SHP77 (cell line): ENCODE results near the gene MAPK8.

Source experiments
- DNase-seq, 2 experiments: peaks; one replicate each; lab custom pipeline; 2025; lab: John Stamatoyannopoulos, UW

The MAPK8 gene

GRCh38 chr10:48292616-48293015, 13.9 kb upstream of the MAPK8 start:
- no peak for DNase-seq

GRCh38 chr10:48294431-48294830, 12.0 kb upstream of the MAPK8 start:
- DNase-seq, result no peak

- DNase-seq, result no peak
Measured at GRCh38 chr10:48296576-48297098, 9.8 kb upstream of the MAPK8 start.

GRCh38 chr10:48299066-48299465, 7.4 kb upstream of the MAPK8 start:
- no peak for DNase-seq

- DNase-seq, result no peak
Measured at GRCh38 chr10:48299692-48300091, 6.8 kb upstream of the MAPK8 start.

- no peak for DNase-seq
Measured at GRCh38 chr10:48300556-48300955, 5.9 kb upstream of the MAPK8 start.

DNA sequence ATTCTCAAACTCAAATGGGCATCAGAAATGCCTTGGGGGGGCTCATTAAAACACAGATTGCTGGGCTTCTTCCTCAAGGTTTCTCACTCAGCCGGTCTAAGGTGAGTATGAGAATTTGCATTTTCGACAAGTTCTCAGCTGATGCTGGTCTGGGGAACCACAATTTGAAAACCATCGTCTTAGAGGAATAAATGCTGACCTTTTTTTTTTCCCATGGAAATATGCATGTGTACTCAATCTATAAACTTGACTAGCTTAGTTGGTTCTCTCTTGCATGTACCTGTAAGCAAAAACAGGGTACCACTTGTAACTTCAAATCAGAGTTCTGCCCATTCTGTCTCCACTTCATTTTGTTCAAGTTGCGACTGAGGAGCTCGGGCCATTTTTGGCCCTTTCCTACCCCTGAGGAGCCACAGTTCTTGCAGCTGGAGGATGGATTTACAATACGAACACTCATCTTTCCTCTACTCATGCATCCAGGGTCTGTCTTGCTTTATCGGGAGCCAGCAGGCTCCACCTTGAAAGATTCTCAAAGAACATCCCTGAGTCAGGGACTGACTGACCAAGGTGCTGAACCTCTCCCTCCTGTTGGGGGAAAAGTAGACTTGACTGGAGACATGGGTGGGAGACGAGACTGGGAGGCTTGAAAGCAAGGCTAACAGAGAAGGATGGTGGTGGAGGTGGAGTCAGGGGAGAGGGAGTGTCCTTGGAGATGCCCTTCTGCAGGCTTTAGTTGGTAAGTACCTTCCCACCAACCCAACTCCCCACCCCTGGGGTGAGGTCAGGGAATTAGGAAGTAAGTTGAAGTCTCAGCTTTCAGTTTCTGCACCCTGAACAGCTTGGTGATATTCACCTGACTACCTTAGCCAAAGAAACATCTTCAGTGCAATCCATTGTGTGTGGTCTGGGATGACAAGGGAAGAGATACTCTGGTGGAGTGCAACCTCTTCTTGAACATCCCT, 3.7 kb upstream of the MAPK8 start:
- DNase-seq, result no peak

DNA sequence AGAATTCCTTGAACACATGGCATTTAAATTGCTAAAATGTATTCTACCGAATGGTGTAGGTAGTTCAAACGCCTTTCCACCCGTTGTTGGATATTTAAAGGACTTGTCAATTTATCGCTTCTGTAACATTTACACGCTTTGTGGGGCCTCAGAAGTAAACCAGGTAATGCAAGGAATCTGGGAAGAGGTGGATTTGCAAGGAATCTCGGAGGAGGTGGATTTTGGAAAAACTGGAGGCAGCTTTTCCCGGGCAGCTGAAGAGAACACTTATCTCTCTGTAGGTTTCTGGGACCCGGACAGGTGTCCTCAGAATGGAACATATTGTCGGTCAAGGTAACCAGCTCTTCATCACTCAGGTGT, 592 bp upstream of the MAPK8 start:
- no peak for DNase-seq

DNA sequence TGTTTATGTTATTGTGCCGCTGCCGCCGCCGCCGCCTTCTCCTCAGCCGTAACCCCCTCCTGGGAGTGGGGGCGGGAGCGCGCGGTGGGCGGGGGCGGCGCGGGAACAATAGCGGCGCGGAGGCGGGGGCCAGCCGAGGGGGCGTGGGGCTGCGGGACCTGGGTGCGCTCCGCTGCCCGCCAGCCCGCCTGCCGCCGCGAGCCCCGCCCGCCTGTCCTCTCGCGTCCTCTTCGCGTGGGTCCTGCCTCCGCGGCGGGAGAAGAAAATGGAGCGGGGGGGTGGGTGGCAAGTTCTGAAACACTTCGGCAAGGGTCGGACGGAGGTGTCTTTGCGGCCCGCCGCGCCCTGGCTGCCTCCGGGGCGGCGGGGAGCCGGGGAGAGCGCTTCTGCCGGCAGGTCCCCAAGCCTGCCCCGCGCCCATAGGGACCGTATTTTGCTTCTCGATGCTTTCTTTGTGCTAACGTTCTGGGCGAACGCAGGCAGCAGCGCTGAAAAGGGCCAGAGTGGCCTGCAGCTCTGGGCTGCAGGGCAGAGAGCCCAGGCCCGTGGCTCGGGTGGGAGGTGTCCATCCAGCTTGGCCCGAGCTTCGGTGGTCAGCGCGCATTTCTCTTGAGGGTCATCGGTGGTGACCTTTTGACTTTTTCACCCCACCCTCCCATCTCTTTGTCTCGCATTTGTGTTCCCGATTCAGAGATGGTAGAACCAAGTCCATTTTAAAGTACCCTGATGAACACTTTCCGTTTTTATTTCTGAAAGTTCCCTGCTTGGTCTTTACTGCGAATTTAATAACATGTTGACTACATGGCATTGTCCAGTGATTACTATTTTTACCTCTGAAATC, 613 bp downstream of the MAPK8 start:
- peak in 1 of 2 experiments; percentile 17 for DNase-seq

DNA sequence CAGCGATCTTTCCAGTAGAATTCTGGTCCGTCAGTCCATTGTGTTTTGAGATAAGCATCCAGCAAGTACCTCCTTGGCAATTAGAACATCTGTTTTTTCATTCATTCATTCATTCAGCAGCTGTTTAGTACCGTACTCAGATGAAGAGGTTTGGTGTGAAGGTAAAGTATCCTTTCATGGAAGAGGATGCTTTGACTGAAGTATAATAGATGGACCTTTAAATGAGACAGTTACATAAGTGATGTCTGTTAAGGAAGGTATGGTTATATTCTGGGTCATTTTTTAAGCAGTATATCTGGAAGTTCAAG, 1.2 kb downstream of the MAPK8 start:
- no peak for DNase-seq

DNA sequence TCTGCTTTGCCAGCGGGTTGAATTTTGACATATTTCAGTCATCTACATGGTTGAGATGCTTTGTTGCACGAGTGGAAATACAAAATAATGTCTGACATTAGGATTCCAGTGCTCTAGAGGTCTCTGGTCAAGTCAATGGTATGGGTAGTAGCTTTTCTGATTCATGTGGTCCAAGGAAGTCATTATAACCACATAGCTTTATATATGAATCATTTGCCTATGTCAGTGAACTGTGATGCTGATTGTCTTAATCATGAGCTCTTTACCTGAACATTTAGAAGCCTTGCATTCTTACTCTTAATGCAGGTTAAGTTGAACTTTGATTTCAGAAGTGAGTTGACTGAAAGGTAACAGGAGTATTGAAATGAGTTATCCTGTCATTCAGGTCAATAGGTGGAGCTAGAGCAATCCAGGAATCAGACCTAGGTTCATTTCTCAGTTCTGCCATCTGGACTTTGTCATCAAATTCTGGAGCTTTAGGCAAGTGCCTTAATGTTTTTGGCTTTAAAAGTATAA, 3.3 kb downstream of the MAPK8 start:
- DNase-seq, result no peak

DNA sequence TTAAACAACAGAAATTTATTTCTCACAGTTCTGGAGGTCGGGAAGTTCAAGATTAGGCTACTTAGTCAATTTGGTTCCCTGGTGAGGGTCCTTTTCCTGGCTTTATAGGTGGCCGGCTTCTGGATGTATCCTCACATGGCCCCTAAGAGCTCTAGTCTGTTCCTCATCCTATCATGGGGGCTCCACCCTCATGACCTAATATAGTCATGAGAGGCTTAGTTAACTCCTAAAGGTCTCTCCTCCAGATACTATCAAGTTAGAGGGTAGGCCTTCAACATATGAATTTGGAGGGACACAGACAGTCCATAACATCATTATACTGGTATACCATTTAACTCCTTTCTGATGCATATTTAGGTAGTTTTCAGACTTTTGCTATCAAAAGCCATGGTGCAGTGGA, 7.6 kb downstream of the MAPK8 start:
- DNase-seq, result no peak

DNA sequence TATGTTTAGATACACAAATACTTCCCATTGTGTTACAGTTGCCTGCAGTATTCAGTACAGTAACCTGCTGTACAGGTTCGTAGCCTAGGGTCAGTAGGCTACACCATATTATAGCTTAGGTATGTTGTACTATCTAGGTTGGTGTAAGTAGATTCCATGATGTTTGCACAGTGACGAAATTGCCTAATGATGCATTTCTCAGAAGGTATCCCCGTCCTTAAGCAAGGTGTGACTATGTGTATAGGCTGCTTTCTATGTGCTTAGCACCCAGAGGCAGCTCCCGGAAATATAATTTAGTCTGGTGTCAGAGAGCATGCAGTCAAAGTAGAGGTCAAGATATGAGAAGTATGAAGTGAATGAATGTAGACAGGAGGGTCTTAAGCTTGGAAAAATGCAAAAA, 9.8 kb downstream of the MAPK8 start:
- DNase-seq, result no peak

DNA sequence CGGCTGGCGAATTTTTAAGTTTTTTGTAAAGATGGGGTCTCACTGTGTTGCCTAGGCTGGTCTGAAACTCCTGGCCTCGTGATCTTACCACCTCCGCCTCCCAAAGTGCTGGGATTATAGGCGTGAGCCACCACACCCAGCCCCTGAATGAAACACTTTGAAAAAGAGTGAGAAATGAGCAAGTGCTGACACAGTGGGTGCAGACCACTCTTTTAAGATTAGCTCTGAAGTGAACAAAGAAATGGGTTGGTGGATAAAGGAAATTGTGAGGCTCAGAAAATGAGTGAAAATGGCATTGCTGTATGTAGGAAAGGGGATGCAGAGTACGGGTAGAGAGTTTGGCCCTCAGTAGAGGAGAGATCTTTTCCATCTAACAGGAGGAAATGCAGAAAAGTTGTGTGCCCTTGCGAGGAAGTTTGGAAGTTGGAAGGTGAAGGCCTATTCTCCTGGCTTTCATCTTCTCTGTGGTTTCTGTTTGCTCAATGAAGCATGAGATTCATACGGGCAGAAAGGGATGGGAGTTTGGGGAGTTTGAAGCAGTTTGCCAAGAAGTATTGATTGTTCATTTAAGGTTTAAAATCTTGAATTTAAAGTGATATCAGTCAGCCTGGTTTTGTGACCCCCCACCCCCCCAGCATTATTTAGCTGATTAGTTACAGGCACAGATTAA, 11.0 kb downstream of the MAPK8 start:
- DNase-seq, result no peak

- no peak for DNase-seq
Measured at GRCh38 chr10:48322017-48322416, 15.5 kb downstream of the MAPK8 start.

- DNase-seq, result no peak
Measured at GRCh38 chr10:48324580-48324979, 18.1 kb downstream of the MAPK8 start.

- DNase-seq, result no peak
Measured at GRCh38 chr10:48330269-48330668, 23.8 kb downstream of the MAPK8 start.

- no peak for DNase-seq
Measured at GRCh38 chr10:48331436-48331835, 25.0 kb downstream of the MAPK8 start.

DNA sequence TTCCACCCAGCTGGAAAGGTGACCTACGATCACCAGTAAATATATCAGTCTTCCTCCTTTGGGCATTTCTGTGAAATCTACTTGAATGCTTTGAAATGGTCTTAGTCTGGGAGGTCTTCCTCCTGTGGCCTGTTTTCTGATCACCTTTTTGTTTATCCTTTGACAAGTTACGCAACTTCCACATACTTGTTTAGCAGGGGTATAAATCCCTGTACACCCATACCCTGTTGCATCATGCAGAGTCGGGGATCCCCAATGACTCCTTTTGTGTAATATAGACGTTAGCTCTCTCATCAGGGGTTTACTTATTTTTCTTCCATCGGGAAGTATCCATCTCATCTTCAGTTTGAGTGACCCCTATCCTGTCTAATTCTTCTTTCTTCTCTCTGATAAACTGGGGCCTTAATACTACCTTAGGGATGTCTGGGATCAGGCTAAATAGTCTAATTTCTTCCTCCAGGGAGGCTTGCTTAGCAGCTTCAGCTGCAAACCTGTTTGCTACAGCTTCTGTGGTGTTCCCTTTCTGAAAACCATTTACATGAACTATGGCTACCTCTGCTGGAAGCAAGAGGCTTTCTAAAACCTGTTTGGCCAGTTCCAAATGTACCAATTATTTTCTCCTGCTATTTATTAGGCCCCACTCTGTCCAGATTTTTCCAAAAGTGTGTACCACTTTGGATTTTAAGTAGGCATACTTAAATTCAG, 25.8 kb downstream of the MAPK8 start:
- DNase-seq, result no peak

- no peak for DNase-seq
Measured at GRCh38 chr10:48332871-48333216, 26.4 kb downstream of the MAPK8 start.

DNA sequence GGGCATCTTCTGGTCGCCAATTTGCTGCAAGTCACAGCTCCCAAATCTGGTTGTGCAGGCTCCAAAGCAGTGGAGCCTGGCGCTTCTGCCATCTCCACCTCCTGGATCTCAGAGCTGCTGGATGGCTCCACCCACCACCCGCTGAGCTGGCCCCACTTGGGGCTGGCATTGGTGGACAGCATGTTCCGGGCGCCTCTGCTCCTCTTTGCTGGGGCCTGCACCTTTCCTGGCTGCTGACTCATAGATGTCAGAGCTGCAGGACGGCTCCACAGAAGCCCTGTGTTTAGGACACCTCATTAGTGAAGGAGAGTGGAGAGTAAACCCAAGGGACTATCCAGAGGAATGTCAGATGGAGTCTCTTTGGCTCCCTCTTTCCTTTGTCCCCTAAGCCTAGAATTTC, 27.4 kb downstream of the MAPK8 start:
- no peak for DNase-seq

- no peak for DNase-seq
Measured at GRCh38 chr10:48335788-48336187, 29.3 kb downstream of the MAPK8 start.
